IPS-NIHi7 (cell line): ENCODE results near the gene MFSD8.
A peak's percentile ranks its signal among the peaks of the same experiment; 100 is the strongest.
"Not testable (repeated sequence)": the region's sequence is repeated elsewhere in the genome, so short reads cannot be mapped to it uniquely, and the experiment has no call there.

ENCODE experiments used
- DNase-seq: peaks from one replicate; pipeline ENCODE4 v3.0.0; 2012; ENCODE audit warnings: mixed read lengths; ENCODE audit errors: extremely low spot score

MFSD8 gene

DNA sequence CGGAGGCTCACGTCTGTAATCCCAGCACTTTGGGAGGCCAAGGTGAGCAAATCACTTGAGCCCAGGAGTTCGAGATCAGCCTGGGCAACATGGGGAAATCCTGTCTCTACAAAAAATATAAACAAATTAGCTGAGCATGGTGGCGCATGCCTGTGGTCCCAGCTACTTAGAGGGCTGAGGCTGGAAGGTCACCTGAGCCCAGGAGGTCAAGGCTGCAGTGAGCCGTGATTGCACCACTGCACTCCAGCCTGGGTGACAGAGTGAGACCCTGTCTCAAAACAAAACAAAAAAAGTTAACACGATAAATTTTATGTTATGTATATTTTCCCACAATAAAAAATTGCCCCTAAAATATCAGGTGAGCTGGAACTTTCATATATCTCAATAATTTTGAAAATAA lies 33.1 kb downstream of the MFSD8 start:
- not testable (repeated sequence) for DNase-seq

- no peak for DNase-seq
Measured at GRCh38 chr4:127930175-127930574, 34.8 kb downstream of the MFSD8 start.

DNA sequence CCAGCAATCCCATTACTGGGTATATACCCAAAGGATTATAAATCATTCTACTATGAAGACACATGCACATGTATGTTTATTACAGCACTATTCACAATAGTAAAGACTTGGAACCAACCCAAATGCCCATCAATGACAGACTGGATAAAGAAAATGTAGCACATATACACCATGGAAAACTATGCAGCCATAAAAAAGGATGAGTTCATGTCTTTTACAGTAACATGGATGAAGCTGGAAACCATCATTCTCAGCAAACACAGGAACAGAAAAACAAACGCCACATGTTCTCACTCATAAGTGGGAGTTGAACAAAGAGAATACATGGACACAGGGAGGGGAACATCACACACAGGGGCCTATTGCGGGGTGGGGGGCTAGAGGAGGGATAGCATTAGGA lies 39.3 kb downstream of the MFSD8 start:
- DNase-seq: not testable (repeated sequence)

- DNase-seq: no peak
Measured at GRCh38 chr4:127922226-127922625, 42.7 kb downstream of the MFSD8 start.

DNA sequence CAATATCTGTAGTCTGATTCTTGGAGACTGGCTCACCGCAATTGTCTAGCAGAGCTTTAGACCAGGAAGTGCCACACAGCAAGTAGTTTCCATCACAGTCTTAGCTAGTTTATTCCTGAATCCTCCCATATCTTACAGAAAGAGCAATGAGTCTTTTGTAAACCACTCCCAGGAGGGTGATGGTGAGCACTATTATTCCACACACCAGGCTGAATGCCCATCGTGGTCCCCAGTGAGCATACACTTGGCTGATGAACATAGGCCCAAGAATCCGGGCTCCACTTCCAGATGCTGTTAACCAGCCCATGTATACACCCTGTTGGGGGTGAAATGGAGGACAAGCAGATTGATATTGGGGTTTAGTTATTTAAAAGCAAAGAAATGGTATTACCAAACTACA lies 44.5 kb downstream of the MFSD8 start:
- no peak for DNase-seq

GRCh38 chr4:127917151-127917550 lies 47.8 kb downstream of the MFSD8 start:
- no peak for DNase-seq

DNA sequence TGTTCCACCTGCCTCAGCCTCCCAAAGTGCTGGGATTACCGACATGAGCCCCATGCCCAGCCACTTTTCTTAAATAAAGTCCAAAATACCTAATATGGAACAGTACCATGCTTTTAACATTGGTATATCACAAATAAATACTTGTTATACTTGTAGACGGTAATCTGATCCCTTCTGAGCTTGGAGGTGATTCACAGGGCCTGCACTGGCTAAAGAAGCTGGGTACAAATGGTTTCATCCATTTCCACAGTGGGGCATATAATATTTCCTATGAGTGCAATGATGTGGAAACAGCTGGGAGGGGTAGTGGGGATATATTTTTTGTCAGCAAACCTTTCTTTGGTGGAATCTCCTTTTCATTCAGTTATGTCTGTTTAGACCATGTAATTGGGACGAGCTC lies 48.5 kb downstream of the MFSD8 start:
- no peak for DNase-seq

DNA sequence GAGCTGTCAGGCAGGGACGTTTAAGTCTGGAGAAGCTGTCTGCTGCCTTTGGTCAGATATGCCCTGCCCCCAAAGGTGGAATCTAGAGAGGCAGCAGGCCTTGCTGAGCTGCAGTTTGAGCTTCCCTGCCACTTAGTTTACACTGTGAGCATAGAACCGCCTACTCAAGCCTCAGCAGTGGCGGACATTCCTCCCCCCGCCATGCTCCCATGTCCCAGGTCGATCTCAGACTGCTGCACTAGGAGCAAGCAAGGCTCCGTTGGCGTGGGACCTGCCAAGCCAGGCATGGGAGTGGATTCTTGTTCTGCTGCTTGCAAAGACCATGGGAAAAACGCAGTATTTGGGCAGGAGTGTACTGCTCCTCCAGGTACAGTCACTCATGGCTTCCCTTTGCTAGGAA lies 59.9 kb downstream of the MFSD8 start:
- DNase-seq: no peak

DNA sequence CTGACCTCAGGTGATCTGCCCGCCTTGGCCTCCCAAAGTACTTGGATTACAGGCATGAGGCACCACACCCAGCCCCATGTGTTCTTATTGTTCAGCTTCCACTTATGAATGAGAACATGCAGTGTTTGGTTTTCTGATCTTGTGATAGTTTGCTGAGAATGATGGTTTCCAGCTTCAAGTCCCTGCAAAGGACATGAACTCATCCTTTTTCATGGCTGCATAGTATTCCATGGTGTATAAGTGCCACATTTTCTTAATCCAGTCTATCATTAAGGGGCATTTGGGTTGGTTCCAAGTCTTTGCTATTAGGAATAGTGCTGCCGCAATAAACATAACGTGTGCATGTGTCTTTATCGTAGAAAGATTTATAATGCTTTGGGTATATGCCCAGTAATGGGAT lies 65.3 kb downstream of the MFSD8 start:
- DNase-seq: not testable (repeated sequence)

- DNase-seq: no peak
Measured at GRCh38 chr4:127896528-127896927, 68.4 kb downstream of the MFSD8 start.

DNA sequence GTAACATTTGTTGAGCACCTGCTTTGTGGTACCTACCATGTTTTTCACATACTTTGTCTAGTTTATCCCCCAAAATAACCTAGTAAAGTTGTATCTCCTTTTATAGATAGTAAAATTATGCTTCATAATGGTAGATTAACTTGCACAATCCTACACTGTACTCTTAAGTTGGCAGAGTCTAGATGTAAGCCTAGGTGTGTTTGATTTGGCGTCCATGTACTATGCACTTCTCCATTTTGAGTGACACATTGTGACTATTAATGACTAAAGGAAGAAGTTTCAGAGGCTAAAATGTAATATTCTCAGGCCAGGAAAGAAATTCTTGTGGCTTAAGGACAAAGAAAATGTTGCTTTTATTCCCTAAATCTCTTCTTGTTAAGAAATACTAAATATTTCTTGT lies 68.9 kb downstream of the MFSD8 start:
- no peak for DNase-seq

GRCh38 chr4:127889903-127890302 lies 75.1 kb downstream of the MFSD8 start:
- DNase-seq: no peak

DNA sequence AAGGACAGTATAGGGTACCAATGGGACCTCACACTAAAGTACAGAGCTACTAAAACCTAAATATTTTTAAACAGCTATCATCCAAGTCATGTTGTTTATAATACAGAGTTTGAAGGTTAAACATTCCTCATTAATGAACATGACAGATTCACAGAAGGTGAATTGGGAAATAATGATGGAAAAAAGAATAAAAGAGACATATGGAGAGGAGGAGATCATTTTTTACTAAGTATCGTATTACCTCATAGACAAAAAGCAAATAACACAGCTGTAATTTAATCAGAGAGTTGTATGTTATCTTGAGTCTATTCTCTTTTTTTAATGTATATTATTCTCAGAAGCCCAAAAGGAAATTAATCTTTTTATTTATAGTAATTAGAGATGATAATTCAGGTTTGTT lies 76.4 kb downstream of the MFSD8 start:
- no peak for DNase-seq

DNA sequence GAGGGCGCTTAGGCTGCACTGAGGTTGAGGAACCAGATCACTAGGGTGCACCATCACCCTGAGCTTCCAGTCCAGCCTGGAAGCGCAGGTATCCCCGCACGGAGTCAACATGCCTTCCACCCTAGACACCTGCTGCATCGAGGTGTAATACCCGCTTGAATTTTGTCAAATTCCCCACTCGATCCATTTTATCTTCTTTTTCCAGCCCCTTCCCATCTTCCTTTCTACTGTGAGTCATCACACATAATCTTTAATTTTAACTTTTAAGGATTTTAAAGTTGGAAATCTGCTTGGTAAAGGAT lies 83.5 kb downstream of the MFSD8 start:
- DNase-seq: no peak

DNA sequence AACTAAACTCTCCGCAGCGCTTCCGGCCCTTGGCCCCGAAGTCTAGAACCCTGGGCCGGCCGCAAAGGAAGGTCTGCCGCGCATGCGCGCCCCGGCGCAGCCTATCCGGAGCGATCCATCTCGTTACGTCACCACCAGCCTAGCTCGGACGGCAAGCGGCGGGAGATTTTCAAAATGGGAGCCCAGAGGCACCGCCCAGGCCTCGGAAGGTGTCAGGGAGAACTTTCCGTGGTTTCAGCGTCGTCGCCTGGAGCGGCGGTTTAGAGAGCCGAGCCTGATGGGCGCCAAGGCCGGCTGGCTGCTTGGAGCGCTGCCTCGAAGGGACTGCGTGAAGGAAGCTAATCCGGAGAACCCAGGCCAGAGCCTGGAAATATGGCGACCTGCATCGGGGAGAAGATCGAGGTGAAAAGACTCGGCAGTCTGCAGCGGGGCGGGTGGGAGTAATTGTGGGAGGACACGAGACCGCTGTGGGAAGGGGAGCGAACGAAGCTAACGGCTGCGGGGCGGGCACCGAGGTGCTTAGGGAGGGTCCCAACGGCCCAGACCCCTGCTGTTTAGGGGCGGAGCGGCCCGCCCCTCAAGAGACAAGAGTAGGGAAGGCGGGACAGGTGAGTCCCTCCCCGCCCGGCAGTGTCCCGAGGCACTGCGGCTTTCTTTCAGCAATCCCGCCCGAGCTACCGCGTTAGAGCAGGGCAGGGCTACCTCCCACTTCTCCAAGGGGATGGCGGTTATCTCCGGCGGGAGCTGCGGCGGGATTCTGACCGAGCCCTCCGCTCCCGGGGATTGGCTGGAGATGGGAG lies 84.0 kb downstream of the MFSD8 start, which contains the start of gene PLK4:
Gene PLK4, plus strand, starts transcription at position 131 of the 800 bp plus-strand sequence. Its CDS starts 242 bp downstream, at position 373.
- DNase-seq: peak; percentile 94

DNA sequence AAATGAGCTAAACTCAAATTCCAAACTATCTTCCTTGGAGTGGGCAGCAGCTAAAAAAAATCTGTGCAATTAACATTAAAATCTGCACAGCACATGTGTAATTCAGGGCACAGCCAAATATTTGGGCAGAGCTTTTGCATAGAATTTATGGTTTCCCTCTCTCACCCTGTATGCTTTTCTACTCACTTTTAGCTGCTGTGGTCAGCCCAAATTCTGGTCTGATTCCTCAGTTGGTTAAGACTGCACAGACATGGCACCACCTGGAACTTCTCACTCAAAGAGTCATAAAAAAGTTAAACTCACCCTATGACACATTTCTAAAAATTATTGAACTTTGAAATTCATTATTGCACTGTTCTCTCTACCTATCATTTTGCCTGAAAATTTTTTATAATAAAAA lies 89.2 kb downstream of the MFSD8 start:
- no peak for DNase-seq

DNA sequence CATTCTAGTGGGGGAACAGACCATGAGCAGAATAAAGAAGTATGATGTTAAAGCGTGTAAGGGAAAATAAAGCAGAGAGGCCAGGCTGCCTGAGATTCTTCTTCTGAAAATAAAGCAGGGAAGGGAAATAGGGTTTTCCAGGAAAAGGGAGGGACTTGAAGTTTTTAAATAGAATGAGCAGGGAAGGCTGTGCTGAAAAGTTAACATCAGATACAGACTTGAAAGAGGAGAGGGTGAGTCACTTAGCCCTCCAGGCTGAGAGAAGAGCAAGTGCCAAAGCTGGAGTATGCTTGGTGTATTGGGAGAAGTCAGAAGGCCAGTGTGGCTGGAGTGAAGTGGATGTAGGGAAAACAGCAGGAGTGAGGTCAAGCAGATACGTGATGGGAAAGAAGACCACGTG lies 94.3 kb downstream of the MFSD8 start:
- DNase-seq: no peak

DNA sequence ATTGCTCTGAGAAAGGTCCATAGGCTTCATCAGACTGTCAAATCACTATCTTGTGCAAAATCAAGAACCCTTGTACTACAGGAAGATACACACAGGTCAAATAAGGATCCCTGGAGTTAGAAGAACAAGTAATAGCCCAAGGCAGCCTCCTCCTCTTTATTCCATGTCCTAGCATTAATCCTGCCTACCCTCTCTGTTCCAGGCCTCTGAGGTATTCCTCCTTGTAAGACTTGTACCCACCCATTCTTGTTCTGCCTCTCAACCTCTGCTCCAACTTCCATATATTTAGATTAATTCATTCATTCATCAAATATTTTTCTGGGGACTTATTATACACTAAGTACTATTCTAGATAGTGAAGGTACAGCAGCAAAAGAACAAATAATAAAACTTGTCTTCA lies 94.7 kb downstream of the MFSD8 start:
- DNase-seq: no peak

GRCh38 chr4:127868196-127868595 lies 96.8 kb downstream of the MFSD8 start:
- no peak for DNase-seq
